ENCODE data around the gene PPP1R2B.

The PPP1R2B gene

DNA sequence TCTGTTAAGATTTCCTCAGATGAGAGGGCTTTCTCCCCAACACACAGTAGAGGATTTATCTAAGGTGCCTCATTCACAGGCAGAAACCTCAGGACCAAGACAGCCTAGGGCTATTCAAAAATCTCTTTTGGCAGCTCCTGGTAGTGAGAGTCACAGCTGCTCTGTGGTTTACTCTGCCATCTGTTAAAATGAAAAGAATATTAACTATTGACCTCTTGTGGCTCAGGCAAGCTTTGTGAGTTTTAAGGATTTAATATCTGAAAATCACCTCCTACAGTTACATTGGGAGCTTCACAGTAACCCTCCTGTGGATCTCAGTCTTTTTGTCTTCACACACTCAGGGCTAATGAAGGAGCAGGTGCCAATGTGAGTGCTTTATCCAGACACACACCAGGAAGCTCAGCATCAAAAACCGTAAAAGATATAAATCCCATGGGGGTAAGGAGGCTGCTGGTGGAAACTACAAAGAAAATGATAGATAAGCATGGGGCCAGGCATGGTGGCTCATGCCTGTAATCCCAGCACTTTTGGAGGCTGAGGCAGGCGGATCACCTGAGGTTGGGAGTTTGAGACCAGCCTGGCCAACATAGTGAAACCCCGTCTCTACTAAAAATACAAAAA lies 29.7 kb downstream of the PPP1R2B start:
- no peak for DNase-seq (ENCODE audit: low read depth)

DNA sequence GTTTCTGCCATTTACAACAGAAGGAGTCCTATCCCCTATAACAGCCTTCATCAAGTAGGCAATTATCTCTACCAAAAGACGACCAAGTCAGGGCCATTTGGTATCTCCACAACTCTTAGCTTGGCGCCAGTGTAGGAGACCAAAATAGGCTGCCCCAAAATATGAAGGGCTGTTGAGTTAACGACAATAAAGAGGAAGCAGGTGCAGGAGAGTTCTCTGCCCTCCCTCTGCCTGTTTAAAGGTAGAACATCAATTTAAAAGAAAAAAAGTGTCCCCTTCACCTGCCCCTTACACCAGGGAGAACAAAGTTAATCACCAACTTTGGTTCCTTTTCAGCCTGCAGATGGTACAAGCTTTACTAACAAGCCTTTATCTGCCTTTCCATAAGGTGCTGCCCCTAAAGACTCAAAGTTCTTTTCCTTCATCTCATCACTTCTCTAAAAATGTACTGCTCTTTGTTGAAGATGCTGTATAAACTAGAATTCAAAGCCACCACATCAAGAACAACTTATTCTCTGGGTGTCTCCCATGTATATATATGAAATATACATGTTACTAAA lies 33.3 kb downstream of the PPP1R2B start:
- no peak for DNase-seq (ENCODE audit: low read depth)

DNA sequence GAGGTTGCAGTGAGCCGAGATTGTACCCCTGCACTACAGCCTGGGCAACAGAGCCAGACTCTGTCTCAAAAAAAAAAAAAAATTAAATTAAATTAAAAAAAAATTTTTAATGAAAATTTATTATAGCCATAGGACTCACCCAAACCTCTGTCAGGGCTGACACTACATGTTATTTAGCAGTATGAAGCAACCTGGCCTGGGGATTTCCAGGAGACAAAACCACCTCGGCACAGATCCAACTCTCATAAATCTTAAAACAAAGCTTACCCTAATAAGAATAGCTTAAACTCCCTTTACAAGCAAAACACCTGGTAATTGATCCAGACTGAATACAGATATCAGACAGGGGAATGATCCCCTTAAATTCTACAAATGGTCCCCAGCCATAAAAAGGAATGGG lies 38.4 kb downstream of the PPP1R2B start:
- no peak for DNase-seq (ENCODE audit: low read depth)

DNA sequence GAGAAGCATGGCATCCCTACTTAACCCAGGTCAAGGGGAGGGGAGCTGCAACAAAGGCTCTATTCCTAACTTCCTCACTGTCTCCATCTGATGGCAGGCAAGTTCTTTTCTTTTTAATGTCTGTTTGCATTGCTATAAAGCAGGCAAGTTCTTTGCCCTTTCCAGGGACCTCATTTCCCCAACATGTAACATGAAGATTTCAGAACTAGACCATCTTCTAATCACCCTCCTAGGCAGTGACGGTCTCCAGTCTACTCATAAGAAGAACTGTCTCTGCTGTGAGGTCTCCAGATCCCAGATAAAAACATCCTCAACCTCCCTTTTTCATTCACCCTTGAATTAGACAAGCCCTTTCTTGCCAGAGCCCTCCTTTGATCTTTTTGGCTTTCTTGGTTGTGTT lies 42.1 kb downstream of the PPP1R2B start:
- DNase-seq (ENCODE audit: low read depth): no peak

DNA sequence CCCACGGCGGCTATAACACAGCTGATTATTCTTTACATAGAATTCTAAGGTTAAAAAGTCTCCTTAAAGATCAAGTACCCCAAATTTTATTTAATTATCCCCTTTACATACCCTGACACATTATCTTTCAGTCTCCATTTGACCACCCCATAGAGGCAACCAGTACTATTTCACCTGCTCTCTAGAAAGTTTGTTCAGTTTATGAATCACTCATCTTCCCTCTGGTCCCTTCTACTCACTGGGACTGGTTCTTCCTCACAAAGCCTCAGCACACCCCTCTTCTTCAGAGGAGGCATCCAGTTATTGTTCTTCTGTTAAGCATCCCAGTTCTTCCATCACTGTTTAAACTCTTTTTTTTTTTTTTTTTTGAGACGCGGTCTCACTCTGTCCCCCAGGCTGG lies 42.8 kb downstream of the PPP1R2B start:
- no peak for DNase-seq (ENCODE audit: low read depth)

DNA sequence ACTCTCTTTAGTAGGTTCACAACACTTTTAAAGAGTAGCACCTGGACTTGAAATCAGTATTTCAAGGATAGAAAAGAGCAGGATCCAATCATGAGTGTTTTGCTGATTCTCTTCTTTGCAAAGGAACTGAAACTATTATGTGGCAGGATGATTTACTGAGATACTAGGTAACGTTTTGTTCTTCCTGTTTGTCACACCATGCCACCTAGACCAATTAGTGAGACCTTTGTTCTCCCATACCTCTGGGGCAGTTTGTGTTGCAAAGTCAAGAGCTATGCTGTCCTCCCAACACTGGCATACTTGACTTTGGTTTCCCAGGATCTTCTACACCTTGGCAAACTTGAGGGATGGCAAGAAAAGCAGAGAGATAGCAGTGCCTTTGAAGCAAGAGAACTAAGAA lies 43.4 kb downstream of the PPP1R2B start:
- DNase-seq (ENCODE audit: low read depth): no peak

DNA sequence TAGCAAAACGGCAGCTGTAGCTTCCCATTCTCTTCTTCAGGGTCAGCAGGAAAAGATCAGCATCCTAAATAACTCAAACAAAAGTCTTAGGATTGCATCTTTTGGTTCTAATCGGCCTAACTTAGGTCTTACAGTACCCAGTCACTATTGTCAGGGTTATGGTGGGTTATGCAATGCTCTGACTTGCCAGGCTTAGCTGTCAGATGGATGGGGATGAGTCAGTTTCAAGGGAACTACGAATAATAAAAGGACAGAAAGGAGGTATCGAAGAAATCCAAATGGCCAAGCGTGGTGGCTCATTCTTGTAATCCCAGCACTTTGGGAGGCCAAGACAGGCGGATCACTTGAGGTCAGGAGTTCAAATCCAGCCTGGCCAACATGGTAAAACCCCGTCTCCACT lies 46.5 kb downstream of the PPP1R2B start:
- no peak for DNase-seq (ENCODE audit: low read depth)
